Parathyroid adenoma (tissue), 2 donors: Measurements from ENCODE around the gene PARG.
A peak's percentile ranks its signal among the peaks of the same experiment; 100 is the strongest.
"Not testable (repeated sequence)": the region's sequence is repeated elsewhere in the genome, so short reads cannot be mapped to it uniquely, and the experiment has no call there.

Experiments
- H2AFZ ChIP-seq: fragments of 300-600 bp; sonication (generic); one replicate; pipeline ENCODE4 v1.7.0; 2017; ENCODE audit warnings: antibody characterized with exemption, mild to moderate bottlenecking
- H3K27ac ChIP-seq: fragments of 300-600 bp; sonication (generic); one replicate; pipeline ENCODE4 v1.7.0; 2017
- H3K27me3 ChIP-seq: fragments of 300-600 bp; sonication (generic); one replicate; pipeline ENCODE4 v1.7.0; 2017; ENCODE audit warnings: low read length; ENCODE audit not compliant: control insufficient read depth, insufficient read depth
- H3K36me3 ChIP-seq: fragments of 300-600 bp; sonication (generic); one replicate; pipeline ENCODE4 v1.7.0; 2017; ENCODE audit warnings: low read length; ENCODE audit not compliant: control insufficient read depth, insufficient read depth
- H3K4me1 ChIP-seq: fragments of 300-600 bp; sonication (generic); one replicate; pipeline ENCODE4 v1.7.0; 2017; ENCODE audit warnings: control low read depth
- H3K4me2 ChIP-seq: fragments of 300-600 bp; sonication (generic); one replicate; pipeline ENCODE4 v1.7.0; 2017; ENCODE audit warnings: low read length
- H3K4me3 ChIP-seq: fragments of 300-600 bp; sonication (generic); one replicate; pipeline ENCODE4 v1.7.0; 2017; ENCODE audit warnings: low read depth, low read length
- H3K79me2 ChIP-seq: fragments of 300-600 bp; sonication (generic); one replicate; pipeline ENCODE4 v1.7.0; 2017; ENCODE audit warnings: control low read depth
- H3K9ac ChIP-seq: fragments of 300-600 bp; sonication (generic); one replicate; pipeline ENCODE4 v1.7.0; 2017; ENCODE audit warnings: mild to moderate bottlenecking
- H3K9me3 ChIP-seq: fragments of 300-600 bp; sonication (generic); one replicate; pipeline ENCODE4 v1.7.0; 2017; ENCODE audit warnings: low read length; ENCODE audit not compliant: control insufficient read depth
- TF ChIP-seq, protein P1 (sequence below): fragments of 300-600 bp; sonication (generic); IDR thresholded peaks from one replicate; pipeline ENCODE4 v1.7.0; 2017; ENCODE audit warnings: antibody characterized with exemption, mild to moderate bottlenecking
- donor health status: primary hyperparathyroidism.

The PARG gene

DNA sequence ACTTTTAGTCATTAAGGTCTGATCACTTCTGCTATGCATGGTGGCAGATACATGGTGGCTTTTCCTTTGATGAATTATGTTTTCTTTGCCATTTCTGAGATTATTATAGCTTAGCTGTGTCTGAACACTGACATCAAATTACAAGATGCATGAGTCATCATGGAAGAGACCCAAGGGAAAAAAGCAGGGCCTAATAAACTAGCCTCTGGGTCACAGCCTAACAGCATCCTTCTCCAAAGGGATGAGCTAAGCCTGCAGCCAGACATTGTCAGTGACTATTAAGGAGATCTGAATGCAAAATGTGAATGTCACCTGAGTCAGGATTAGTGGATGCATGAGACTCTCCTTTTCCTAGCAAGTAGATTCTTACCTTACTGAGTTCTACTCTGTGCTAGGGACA lies 160.6 kb downstream of the PARG start:
- H3K9ac ChIP-seq, result no peak overlapping the region
- no peak overlapping the region for H3K27ac ChIP-seq
- no peaks in the 10 kb centered on the region for H3K36me3 ChIP-seq
- no peaks in the 10 kb centered on the region for H3K9me3 ChIP-seq
- no peak overlapping the region for H2AFZ ChIP-seq
- no peaks in the 10 kb centered on the region for H3K27me3 ChIP-seq
- H3K4me3 ChIP-seq, result no peak overlapping the region
- H3K4me2 ChIP-seq, result no peak overlapping the region
- no peaks in the 10 kb centered on the region for H3K4me1 ChIP-seq
- H3K79me2 ChIP-seq, result no peaks in the 10 kb centered on the region
- TF ChIP-seq, protein P1, sequence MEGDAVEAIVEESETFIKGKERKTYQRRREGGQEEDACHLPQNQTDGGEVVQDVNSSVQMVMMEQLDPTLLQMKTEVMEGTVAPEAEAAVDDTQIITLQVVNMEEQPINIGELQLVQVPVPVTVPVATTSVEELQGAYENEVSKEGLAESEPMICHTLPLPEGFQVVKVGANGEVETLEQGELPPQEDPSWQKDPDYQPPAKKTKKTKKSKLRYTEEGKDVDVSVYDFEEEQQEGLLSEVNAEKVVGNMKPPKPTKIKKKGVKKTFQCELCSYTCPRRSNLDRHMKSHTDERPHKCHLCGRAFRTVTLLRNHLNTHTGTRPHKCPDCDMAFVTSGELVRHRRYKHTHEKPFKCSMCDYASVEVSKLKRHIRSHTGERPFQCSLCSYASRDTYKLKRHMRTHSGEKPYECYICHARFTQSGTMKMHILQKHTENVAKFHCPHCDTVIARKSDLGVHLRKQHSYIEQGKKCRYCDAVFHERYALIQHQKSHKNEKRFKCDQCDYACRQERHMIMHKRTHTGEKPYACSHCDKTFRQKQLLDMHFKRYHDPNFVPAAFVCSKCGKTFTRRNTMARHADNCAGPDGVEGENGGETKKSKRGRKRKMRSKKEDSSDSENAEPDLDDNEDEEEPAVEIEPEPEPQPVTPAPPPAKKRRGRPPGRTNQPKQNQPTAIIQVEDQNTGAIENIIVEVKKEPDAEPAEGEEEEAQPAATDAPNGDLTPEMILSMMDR, result no peak

- Histone ChIP-seq H3K4me1 (no peaks in the 10 kb centered on the region), H3K9ac (no peak overlapping the region), H3K27ac (no peak overlapping the region), H2AFZ (no peak overlapping the region), H3K9me3 (no peaks in the 10 kb centered on the region), H3K79me2 (no peaks in the 10 kb centered on the region), H3K4me3 (no peak overlapping the region), H3K4me2 (no peak overlapping the region), H3K36me3 (no peaks in the 10 kb centered on the region), H3K27me3 (no peaks in the 10 kb centered on the region)
- TF ChIP-seq, protein P1, result no peak
Measured at GRCh38 chr10:49778197-49778596, 163.6 kb downstream of the PARG start.

GRCh38 chr10:49776851-49777250 lies 165.0 kb downstream of the PARG start:
- H3K4me3 ChIP-seq, result no peak overlapping the region
- no peak overlapping the region for H3K4me2 ChIP-seq
- no peaks in the 10 kb centered on the region for H3K4me1 ChIP-seq
- H3K27ac ChIP-seq, result no peak overlapping the region
- no peaks in the 10 kb centered on the region for H3K79me2 ChIP-seq
- H3K9me3 ChIP-seq, result no peaks in the 10 kb centered on the region
- no peaks in the 10 kb centered on the region for H3K36me3 ChIP-seq
- TF ChIP-seq, protein P1, result no peak
- H3K9ac ChIP-seq, result no peak overlapping the region
- H3K27me3 ChIP-seq, result no peaks in the 10 kb centered on the region
- no peak overlapping the region for H2AFZ ChIP-seq

DNA sequence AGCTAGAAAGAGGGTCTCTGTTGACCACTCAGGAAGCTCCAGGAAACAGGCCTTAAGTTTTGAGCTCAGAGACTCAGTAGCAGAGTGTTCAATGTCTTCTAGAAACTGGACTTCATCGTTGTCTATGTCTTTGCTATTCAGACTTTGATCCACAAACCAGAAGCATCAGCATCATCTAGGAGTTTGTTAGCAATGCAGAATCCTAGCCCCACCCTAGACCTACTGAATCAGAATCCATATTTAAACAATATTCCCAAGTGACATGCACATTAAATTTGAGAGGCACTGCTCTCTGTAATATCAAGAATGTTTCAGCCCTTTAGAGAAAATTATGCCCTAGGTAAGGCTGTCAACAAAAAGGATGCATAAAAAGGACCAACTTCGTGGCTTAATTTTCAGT lies 166.8 kb downstream of the PARG start:
- H3K9ac ChIP-seq, result no peak overlapping the region
- H3K27me3 ChIP-seq, result no peaks in the 10 kb centered on the region
- no peaks in the 10 kb centered on the region for H3K9me3 ChIP-seq
- H3K4me2 ChIP-seq, result no peak overlapping the region
- H3K36me3 ChIP-seq, result no peaks in the 10 kb centered on the region
- H3K4me1 ChIP-seq, result no peaks in the 10 kb centered on the region
- H2AFZ ChIP-seq, result no peak overlapping the region
- TF ChIP-seq, protein P1, result no peak
- no peak overlapping the region for H3K27ac ChIP-seq
- H3K4me3 ChIP-seq, result no peak overlapping the region
- no peaks in the 10 kb centered on the region for H3K79me2 ChIP-seq

- H3K36me3 ChIP-seq, H3K9ac ChIP-seq, H3K27ac ChIP-seq, H3K4me1 ChIP-seq, H2AFZ ChIP-seq, H3K4me2 ChIP-seq, H3K27me3 ChIP-seq, H3K9me3 ChIP-seq, H3K79me2 ChIP-seq, H3K4me3 ChIP-seq: not testable (repeated sequence)
Measured at GRCh38 chr10:49772944-49773343, 168.9 kb downstream of the PARG start.

- not testable (repeated sequence) for H3K9ac ChIP-seq, H3K4me3 ChIP-seq, H3K79me2 ChIP-seq, H3K27me3 ChIP-seq, H3K4me2 ChIP-seq, H3K36me3 ChIP-seq, H3K4me1 ChIP-seq, H3K27ac ChIP-seq, H3K9me3 ChIP-seq
- H2AFZ ChIP-seq, result peak overlapping the region; percentile 61
Measured at GRCh38 chr10:49771046-49771445, 170.8 kb downstream of the PARG start.
